HUES48 (cell line): Measurements from ENCODE around the gene TNIK.

Source experiments
- H3K27ac ChIP-seq: one replicate; pipeline ENCODE4 v1.7.0; 2013; ENCODE audit warnings: low read depth, low read length, inconsistent platforms
- H3K27me3 ChIP-seq: 2 replicates; pipeline ENCODE4 v1.6.1; 2013; ENCODE audit warnings: mild to moderate bottlenecking, low read length; ENCODE audit not compliant: control insufficient read depth, insufficient read depth
- H3K36me3 ChIP-seq: 2 replicates; pipeline ENCODE4 v1.6.1; 2013; ENCODE audit warnings: low read length; ENCODE audit not compliant: control insufficient read depth, insufficient read depth
- H3K4me1 ChIP-seq: 2 replicates; pipeline ENCODE4 v1.6.1; 2013; ENCODE audit warnings: mild to moderate bottlenecking, low read length; ENCODE audit not compliant: control insufficient read depth, insufficient read depth
- H3K4me3 ChIP-seq: 2 replicates; pipeline ENCODE4 v1.5.1; 2013; ENCODE audit warnings: mild to moderate bottlenecking, low read depth, low read length
- H3K9ac ChIP-seq: 2 replicates; pipeline ENCODE4 v1.6.1; 2013; ENCODE audit warnings: mild to moderate bottlenecking, low read depth, low read length, moderate library complexity
- H3K9me3 ChIP-seq: 2 replicates; pipeline ENCODE4 v1.6.1; 2013; ENCODE audit warnings: low read length; ENCODE audit not compliant: control insufficient read depth, insufficient read depth

Gene TNIK

GRCh38 chr3:171358881-171359198 lies 101.4 kb downstream of the TNIK start:
- Histone ChIP-seq H3K27ac (no peak overlapping the region), H3K9ac (no peak overlapping the region), H3K4me3 (no peak overlapping the region), H3K36me3 (no peaks in the 10 kb centered on the region), H3K27me3 (no peaks in the 10 kb centered on the region), H3K9me3 (no peaks in the 10 kb centered on the region), H3K4me1 (peaks cover 13% of the 10 kb centered on the region)

GRCh38 chr3:171358181-171358880 lies 101.9 kb downstream of the TNIK start:
- Histone ChIP-seq H3K4me3 (no peak overlapping the region), H3K9me3 (no peaks in the 10 kb centered on the region), H3K36me3 (no peaks in the 10 kb centered on the region), H3K27me3 (no peaks in the 10 kb centered on the region), H3K4me1 (peaks cover 13% of the 10 kb centered on the region), H3K27ac (no peak overlapping the region), H3K9ac (no peak overlapping the region)

- Histone ChIP-seq H3K9ac (no peak overlapping the region), H3K4me3 (no peak overlapping the region), H3K9me3 (no peaks in the 10 kb centered on the region), H3K27me3 (no peaks in the 10 kb centered on the region), H3K4me1 (peaks cover 13% of the 10 kb centered on the region), H3K27ac (no peak overlapping the region), H3K36me3 (no peaks in the 10 kb centered on the region)
Observed at GRCh38 chr3:171357721-171358120, 102.5 kb downstream of the TNIK start.

- Histone ChIP-seq H3K9ac (no peak overlapping the region), H3K4me1 (peaks cover 25% of the 10 kb centered on the region), H3K27ac (no peak overlapping the region), H3K9me3 (no peaks in the 10 kb centered on the region), H3K4me3 (no peak overlapping the region), H3K36me3 (no peaks in the 10 kb centered on the region), H3K27me3 (no peaks in the 10 kb centered on the region)
Observed at GRCh38 chr3:171356251-171356650, 104.0 kb downstream of the TNIK start.

GRCh38 chr3:171354706-171355582 lies 105.3 kb downstream of the TNIK start:
- Histone ChIP-seq H3K4me1 (peaks cover 25% of the 10 kb centered on the region), H3K4me3 (no peak overlapping the region), H3K36me3 (no peaks in the 10 kb centered on the region), H3K9me3 (no peaks in the 10 kb centered on the region), H3K9ac (no peak overlapping the region), H3K27me3 (no peaks in the 10 kb centered on the region), H3K27ac (no peak overlapping the region)

- Histone ChIP-seq H3K4me3 (no peak overlapping the region), H3K27me3 (no peaks in the 10 kb centered on the region), H3K36me3 (no peaks in the 10 kb centered on the region), H3K9ac (no peak overlapping the region), H3K27ac (no peak overlapping the region), H3K4me1 (peaks cover 25% of the 10 kb centered on the region), H3K9me3 (no peaks in the 10 kb centered on the region)
Observed at GRCh38 chr3:171354049-171354705, 106.0 kb downstream of the TNIK start.

GRCh38 chr3:171353423-171353822 lies 106.8 kb downstream of the TNIK start:
- Histone ChIP-seq H3K4me3 (no peak overlapping the region), H3K4me1 (peaks cover 25% of the 10 kb centered on the region), H3K27ac (no peak overlapping the region)

GRCh38 chr3:171352387-171352935 lies 107.7 kb downstream of the TNIK start:
- Histone ChIP-seq H3K36me3 (no peaks in the 10 kb centered on the region), H3K9me3 (no peaks in the 10 kb centered on the region), H3K9ac (no peak overlapping the region), H3K27ac (no peak overlapping the region), H3K4me1 (peaks cover 35% of the 10 kb centered on the region), H3K27me3 (no peaks in the 10 kb centered on the region), H3K4me3 (no peak overlapping the region)

More at GRCh38 chr3:171353423-171353822, 106.8 kb downstream of the TNIK start:
- H3K9me3 ChIP-seq: no peaks in the 10 kb centered on the region
- H3K36me3 ChIP-seq: no peaks in the 10 kb centered on the region
- no peaks in the 10 kb centered on the region for H3K27me3 ChIP-seq
- no peak overlapping the region for H3K9ac ChIP-seq

GRCh38 chr3:171351676-171352075 lies 108.5 kb downstream of the TNIK start:
- no peak overlapping the region for H3K27ac ChIP-seq

GRCh38 chr3:171350364-171350763 lies 109.8 kb downstream of the TNIK start:
- H3K36me3 ChIP-seq: no peaks in the 10 kb centered on the region
- H3K4me1 ChIP-seq: peaks cover 38% of the 10 kb centered on the region
- no peaks in the 10 kb centered on the region for H3K27me3 ChIP-seq
- no peaks in the 10 kb centered on the region for H3K9me3 ChIP-seq
- no peak overlapping the region for H3K9ac ChIP-seq
- no peak overlapping the region for H3K27ac ChIP-seq
- H3K4me3 ChIP-seq: no peak overlapping the region

More at GRCh38 chr3:171351676-171352075, 108.5 kb downstream of the TNIK start:
- Histone ChIP-seq H3K4me3 (no peak overlapping the region), H3K4me1 (peaks cover 41% of the 10 kb centered on the region), H3K36me3 (no peaks in the 10 kb centered on the region), H3K27me3 (no peaks in the 10 kb centered on the region), H3K9ac (no peak overlapping the region), H3K9me3 (no peaks in the 10 kb centered on the region)
